ENCODE measurements around the gene OR52J3.
A peak's percentile ranks its signal among the peaks of the same experiment; 100 is the strongest.
"Not testable (repeated sequence)": the region's sequence is repeated elsewhere in the genome, so short reads cannot be mapped to it uniquely, and the experiment has no call there.

Gene OR52J3

DNA sequence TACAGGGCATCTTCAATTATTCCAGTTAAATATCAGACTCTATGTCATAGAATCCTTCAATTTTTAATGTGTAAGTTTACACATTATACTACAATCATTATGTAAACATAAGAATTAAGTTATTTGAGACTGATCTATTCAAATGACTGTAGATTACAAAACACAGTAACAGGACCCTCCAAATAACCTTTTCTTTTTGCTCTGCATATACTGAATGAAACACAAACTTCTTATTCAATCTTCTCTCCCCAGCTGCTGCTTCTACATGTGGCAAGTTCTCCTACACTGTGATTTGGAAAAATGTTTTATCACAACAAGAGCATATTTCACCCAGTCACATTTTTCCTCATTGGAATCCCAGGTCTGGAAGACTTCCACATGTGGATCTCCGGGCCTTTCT, at the start of gene OR52J3:
OR52J3 (plus strand) TSS at position 301 of the 400 bp plus-strand sequence; CDS start at position 301, 0 bp downstream.
- DNase-seq: no peak

DNA sequence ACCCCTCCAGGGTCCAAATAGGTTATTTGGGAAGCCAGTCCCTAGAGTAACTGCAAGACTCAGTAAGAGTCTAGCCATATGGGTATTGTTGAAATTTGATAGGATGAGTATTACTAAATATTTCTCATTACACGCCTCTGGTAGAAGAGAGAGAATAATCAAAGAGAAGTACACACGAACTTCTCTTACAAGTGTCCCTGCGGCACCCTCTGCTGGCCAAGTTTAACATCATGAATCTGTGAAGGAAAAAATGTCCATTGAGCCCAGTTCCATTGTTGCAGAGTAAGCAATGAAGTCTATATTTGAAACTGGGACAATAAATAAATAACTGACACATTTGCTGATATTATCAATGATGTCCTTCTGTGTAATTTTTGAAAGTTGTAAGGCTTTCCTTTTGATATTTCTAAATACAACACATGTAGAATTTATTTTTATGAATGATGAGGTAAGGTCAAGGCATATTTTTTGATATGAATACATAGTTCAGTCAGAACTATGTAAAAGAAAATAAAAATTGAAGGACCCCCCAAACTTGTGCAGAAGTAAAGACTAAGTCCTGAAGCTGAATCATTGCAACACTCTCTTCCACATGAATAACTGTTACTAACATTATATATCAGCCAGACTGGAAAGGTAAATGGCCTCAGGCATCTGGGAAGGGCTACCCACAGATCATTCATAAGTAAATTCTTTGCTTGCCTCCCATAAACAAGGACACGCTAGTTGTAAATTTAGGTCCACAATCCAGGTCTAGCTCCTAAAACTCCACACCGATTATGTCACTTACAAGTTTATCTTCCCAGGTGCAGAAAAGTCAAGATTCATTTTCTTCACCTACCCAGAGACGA, 41.7 kb upstream of the OR52J3 start:
- peak; percentile 48 for DNase-seq

DNA sequence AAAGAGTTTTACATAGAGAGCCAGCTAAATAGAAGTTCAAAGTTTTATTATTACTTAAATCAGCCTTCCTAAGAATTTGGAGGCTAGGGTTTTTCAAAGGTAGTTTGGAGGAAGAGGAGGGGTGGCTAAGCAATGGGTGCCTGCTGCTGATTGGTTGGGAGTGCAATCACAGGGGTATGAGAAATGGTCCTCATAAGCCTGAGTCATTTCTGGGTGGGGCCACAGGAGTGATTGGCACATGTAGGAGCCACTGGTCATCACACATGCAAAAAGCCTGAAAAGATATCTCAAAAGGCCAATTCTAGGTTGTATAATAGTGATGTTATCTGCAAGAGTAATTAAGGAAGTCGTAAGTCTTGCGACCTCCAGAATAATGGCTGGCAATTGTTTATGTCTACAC, 38.8 kb upstream of the OR52J3 start:
- DNase-seq: no peak

DNA sequence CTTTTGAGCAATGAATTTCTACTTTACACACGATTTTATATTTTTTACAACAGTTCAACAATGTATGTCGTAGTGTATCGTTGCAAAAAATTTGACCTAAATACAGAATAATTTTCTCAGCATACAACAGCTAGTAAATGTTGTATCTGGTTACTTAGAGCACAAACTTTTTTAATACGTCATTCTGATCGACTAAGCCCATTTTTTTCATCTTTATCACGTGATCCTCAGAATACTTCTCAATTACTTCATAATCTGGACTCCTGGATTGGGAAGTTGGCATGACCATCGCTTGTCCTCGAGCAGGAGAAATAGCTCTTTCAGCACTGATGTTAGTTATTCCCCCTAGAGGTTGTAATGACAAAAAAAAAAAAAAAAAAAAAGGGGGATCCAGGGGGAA, 35.1 kb upstream of the OR52J3 start:
- no peak for DNase-seq

DNA sequence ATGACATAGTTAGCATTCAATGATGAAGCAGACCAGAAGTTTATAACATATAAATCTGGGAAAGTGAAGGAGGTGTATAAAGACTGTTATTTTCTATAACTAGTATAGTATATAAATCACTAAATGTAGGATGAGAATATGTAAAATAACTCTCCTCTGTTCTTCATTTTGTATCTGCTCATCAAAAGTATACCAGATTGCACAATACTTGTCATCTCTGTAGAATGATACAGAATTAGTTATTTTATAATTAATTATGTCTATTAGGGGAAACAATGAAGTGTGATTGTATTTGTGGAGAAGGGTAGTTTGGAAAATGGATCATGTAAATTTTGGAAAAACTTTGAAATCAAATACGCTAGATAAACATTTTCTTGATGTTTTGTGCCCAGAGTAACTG, 33.3 kb upstream of the OR52J3 start:
- DNase-seq: no peak

DNA sequence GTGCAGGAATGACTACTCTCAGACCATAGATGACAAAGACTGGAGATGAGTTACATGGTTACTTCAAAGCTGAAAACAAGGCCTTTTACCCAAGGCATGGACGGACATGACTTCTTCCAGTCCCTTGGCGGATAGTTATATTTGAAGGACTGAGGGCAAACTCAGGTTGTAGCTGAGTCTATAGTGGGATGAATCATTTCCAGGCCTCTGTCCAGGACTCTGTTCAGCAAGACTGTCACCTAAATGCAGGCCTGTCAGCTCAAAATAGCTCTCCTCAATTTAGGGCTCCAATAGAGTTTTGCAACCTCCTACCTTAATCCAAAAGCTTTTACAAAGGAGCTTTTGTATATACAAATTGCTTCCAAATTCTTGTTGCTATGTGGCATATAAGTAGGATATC, 24.3 kb upstream of the OR52J3 start:
- DNase-seq: no peak

DNA sequence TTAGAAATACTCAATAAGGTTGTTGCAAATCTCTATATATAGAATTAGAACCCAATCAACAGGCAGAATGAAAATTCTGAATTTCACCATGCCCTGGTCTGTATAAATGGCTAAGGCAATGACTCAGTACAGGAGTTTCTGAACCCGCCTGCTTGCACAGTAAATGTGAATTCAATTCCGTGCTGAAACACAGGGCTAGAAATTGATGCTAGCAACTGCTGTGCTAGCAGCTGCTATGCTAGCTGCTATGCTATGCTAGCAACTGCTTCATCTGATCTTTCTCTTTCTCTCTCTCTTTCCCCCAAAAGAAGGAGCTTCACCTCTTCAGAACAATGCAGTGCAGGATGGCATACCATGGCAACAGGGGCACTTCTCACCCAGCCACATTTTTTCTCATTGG, 9.7 kb upstream of the OR52J3 start:
- no peak for DNase-seq

DNA sequence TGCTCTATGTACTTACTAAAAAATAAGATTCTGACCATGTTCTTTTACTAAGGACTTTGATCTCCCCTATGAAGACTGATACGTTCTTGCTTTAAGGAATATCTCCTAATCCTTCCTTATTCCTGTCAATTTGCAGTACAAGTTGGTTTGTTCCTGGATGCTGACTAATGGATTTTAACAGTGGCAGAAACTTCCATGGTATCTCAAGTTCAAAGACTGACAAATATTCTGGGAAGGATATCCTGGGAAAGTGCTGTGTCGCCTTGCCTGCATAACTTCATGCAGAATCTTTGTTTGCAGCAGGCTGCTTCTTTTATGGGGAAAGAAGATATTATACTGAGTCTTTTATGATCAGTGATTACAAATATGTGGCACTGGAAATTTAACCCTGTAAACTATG, 8.4 kb upstream of the OR52J3 start:
- DNase-seq: no peak

DNA sequence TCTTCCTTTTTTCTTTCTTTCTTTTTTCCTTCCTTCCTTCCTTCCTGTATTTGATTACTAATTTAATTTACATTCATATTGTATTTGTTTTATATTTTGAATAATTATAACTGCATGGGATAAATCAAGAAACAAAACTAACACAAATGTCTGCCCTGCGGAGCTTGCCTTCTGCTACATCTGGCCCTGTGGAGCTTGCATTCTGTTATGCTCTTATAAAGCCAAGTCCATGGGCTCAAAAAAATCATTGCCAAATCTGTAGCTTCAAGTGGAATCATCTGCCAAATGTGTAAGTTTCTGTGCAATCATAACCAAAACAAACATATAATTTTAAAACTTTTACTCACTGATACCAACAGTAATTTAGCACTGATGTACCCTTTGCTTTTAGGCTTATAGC, 8.0 kb upstream of the OR52J3 start:
- DNase-seq: no peak

DNA sequence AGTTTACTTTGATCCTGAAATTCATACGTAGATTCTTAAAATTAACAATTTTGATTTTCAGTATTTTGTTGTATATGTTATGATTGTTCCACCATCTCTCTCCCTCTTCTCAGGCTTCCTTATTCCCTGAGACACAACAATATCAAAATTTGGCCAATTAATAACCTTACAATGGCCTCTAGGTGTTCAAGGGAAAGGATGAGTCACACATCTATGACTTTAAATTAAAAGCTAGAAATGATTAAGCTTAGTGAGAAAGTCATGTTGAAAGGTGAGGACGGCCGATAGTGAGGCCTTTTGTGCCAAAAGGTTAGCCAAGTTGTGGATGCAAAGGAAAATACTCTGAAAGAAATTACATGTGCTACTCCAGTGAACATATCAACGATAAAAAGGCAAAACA, 5.5 kb upstream of the OR52J3 start:
- no peak for DNase-seq

DNA sequence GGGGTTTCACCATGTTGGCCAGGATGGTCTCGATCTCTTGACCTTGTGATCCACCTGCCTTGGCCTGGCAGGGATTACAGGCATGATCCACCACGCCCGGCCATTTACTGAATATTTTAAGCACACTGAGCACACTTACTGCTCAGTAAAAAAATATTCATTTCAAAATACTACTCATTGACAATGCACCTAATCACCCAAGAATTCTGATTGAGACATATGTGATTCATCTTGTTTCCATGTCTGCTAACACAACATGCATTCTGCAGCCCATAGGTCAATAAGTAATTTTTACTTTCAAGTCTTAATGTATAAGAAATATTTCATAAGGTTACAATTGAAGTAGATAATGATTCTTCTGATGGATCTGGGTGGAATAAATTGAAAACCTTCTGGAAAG, 4.2 kb upstream of the OR52J3 start:
- no peak for DNase-seq

DNA sequence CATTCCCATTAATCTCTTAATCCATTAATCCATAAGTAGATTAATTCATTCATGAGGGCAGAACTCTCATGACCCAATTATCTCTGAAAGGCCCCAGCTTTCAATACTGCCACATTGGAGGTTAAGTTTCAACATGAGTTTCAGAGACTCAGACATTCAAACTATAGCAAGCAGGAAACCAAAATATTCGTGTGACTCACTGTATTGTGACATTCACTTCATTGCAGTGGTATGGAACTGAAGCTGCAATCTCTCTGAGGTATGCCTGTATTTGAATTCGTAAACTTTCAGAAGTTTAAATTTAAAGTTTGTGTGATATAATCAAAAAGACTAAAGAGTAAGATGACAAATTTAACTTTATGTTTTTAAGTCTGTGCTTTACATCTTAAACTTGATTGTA, 2.9 kb upstream of the OR52J3 start:
- DNase-seq: no peak

DNA sequence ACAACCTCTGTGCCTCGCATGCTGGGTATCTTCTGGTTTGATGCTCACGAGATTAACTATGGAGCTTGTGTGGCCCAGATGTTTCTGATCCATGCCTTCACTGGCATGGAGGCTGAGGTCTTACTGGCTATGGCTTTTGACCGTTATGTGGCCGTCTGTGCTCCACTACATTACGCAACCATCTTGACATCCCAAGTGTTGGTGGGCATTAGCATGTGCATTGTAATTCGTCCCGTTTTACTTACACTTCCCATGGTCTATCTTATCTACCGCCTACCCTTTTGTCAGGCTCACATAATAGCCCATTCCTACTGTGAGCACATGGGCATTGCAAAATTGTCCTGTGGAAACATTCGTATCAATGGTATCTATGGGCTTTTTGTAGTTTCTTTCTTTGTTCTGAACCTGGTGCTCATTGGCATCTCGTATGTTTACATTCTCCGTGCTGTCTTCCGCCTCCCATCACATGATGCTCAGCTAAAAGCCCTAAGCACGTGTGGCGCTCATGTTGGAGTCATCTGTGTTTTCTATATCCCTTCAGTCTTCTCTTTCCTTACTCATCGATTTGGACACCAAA, 516 bp downstream of the OR52J3 start:
- DNase-seq: no peak

DNA sequence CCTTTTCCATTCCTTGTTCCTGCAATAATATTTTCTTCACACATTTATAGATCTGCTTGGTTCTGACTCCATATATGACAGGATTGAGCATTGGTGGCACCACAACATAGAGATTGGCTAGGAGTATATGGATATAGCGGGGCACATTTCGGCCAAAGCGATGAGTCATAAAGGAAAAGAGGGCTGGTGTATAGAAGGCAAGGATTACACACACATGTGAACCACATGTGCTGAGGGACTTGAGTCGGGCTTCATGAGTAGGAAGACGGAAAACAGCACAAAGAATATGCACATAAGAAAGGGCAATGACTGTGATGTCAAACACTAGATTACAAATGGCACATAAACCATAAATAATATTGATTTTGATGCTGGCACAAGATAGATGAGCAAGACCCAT, 12.4 kb downstream of the OR52J3 start:
- not testable (repeated sequence) for DNase-seq

DNA sequence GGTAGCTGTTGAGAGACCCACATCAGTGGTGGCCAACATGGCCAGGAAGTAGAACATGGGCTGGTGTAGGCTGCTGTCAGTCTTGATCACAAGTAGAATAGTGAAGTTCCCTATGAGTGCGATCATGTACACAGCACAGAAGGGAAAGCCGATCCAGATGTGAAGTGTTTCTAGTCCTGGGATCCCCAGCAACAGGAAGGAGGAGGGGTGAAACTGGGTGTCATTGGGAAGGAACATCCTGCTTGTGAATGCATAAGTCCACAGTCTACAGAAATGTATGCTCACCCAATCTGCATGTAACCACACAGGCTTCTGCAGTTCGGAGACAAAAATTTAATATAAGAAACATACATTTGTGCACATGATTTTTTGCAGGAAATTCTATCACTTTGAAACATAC, 13.1 kb downstream of the OR52J3 start, which contains the start of gene OR52E2:
OR52E2 (minus strand) TSS at position 237 of the 400 bp plus-strand sequence; CDS start at position 237, 0 bp downstream.
- no peak for DNase-seq

DNA sequence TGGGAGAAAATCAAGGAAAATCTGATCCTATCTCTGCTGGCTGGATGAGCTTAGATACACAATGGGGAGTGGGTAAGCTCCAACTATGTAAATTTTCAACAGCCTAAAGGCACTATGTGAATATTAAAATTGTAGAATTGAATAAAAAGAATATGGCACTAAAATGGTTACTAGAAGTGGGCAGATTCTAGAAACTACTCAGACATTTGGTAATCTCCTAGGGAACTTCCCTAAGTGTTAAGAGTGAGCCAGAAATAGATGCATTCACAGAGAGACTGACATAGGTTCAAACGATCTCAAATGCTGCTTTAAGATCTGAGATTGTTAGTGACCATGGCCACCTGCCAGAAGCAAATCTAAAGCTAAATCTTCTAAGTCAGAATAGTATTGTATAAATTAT, 18.7 kb downstream of the OR52J3 start:
- DNase-seq: no peak

DNA sequence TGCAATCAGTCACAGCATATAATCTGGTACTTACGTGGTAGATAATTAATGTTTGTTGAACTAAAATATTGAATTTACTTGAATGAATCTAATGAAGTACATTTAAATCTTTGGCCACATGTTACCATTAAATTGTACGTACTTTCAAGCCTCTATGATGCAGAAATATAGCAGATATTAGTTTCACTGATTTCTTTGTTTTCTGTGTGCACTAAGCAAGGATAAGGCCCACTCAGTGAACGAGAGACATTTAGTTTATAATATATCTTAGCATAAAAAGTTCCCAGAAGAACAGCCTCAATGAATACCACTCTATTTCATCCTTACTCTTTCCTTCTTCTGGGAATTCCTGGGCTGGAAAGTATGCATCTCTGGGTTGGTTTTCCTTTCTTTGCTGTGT, 22.9 kb downstream of the OR52J3 start, which contains the start of gene OR52E1:
OR52E1 (plus strand) TSS at position 301 of the 400 bp plus-strand sequence.
- no peak for DNase-seq

DNA sequence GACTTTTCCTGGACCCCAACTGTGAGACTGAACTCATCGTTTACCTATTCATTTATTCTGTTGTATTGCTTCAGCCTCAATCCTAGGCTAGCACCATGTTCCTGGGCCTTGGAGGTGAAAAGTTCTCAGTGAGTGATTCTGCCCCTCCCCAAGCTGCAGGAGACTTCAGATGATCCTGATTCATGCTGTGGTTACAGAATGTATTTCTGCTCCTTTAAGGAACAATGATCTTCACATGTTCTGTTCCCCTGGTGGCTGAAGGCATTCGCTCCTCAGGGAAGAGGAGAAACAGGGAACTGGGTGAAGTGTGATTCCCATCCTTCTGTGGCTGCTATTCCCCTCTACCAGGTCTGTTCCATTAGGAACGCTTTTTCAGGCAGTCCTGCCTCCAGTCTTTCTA, 25.5 kb downstream of the OR52J3 start:
- DNase-seq: no peak

DNA sequence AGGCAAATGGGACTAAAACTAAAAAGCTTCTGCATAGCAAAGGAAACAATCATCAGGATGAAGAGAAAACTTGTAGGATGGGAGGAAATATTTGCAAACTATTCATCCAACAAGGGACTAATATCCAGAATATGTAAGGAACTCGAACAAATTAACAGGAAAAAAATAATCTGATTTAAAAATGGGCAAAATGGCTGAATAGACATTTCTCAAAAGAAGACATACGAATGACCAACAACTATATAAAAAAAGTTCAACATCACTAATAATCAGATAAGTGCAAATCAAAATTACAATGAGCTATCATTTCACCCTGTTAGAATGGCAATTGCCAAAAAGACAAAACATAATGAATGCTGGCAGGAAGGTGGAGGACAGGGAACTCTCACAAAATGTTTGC, 35.1 kb downstream of the OR52J3 start:
- DNase-seq: no peak

DNA sequence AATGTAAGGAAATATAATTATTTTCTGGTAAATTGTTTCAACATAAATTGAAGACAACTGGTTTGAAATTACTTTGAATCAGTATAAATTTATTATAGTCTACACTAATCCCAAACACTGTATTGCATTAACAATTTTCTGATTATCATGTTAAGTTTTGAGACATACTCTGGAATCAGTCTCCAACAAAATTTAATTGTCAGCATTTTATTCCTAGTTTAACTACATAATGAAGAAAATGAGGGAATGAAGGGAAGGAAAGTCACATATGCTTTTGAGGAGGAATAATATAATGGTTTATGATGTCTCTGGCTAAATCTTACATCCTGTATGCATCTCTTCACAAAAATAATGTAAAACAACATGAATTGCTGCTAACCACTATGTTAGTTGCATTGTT, 37.3 kb downstream of the OR52J3 start:
- DNase-seq: no peak

DNA sequence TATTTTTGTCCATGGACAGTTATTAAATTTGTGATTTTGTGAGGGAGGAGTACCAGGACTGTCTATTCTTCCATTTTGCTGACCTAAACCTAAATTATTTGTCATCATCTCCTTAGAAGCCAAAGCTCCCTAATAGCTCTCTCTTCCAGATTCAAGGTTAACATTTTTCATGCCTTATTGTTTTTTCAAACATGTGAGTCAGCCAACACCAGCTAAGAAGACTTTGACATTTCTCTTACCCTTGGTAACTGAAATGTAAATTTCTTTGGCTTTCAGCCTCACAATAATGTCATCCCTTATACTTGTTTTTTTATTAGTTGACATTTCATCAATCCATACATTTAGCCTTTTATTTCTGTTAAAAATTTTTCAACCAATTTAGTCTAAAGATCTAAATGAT, 42.2 kb downstream of the OR52J3 start:
- no peak for DNase-seq

DNA sequence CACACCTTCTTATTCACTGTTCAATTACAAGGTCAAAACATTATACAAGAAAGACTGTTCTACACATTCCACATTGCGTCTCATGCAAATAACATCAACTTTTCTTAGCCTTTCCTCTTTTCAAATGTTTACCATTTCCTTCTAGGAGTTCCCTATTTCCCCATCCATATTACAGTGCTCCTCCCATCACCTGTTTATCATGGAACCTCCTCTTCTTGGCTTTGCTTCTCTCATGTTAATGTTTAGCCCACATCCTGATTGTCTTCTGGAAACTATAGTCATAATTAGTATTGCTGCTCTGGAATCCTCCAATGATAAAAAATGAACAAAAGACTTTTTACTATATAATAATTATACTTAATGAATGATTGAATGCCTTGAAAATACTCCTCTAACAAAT, 44.3 kb downstream of the OR52J3 start:
- no peak for DNase-seq

DNA sequence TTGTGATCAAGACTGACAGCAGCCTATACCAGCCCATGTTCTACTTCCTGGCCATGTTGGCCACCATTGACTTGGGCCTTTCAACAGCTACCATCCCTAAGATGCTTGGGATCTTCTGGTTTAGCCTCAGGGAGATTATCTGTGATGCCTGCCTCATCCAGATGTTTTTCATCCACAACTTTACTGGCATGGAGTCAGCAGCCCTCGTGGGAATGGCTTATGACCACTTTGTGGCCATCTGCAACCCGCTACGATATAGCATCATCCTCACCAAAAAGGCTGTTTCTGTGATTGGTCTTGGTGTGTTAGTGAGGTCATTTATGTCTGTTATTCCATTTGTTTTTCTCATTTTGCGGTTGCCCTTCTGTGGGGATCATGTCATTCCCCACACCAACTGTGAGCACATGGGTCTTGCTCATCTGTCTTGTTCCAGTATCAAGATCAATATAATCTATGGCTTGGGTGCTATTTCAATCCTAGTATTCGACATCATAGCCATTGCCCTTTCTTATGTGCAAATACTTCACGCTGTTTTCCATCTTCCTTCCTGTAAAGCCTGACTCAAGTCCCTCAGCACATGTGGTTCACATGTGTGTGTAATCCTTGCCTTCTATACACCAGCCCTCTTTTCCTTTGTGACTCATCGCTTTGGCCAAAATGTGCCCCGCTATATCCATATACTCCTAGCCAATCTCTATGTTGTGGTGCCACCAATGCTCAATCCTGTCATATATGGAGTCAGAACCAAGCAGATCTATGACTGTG, 46.7 kb downstream of the OR52J3 start:
- no peak for DNase-seq

DNA sequence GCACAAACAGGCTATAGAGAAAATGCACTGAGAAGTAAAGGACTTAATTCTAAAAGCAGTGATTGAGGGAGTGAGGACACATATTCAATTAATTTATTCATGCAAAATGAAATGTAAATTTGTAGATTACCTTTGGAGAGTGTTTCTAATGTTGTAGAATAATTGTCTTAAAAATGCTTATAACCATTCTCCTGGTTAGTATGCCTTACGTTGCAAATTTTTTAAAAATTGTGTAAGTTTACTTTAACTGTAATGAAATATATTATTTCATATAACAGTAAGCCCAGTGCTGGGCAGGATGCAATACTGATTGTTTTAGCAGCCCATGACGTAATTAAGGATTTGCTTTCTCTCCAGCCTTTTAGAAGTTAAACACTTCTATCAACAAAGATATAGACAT, 49.7 kb downstream of the OR52J3 start:
- DNase-seq: no peak
